Pancreas (tissue), 10 donors: Measurements from ENCODE around the gene ACAD9. TPM values are rescaled to one million over a fixed set of nuclear protein-coding genes. Genes with fewer than 3 reads are reported as not detected.
A peak's percentile ranks its signal among the peaks of the same experiment; 100 is the strongest.
"Not testable (repeated sequence)": the region's sequence is repeated elsewhere in the genome, so short reads cannot be mapped to it uniquely, and the experiment has no call there.

Source experiments
- ATAC-seq, 4 donors: fragments of 200-7000 bp; cut with Tn5 transposase; one replicate each; pipeline versions ENCODE4 v1.8.0 to v1.9.1; 2020; ENCODE audit warnings: mild to moderate bottlenecking in 4 of 4, moderate library complexity in 4 of 4
- DNase-seq, 6 donors: peaks; one replicate each; pipeline ENCODE4 v3.0.0-alpha.2; 2020
- FAIRE-seq: peaks from 2 replicates; lab custom pipeline; 2012; peaks lifted over from hg19 to GRCh38; lab: Jason Lieb, UNC
- H3K27ac ChIP-seq, 4 donors: fragments of 200-600 bp; sonication (generic); 1 replicate in 3 of 4; 2 replicates in 1 of 4; pipeline versions ENCODE4 v1.5.0 to v1.8.0; 2020
- H3K27me3 ChIP-seq, 4 donors: fragments of 200-600 bp; one replicate each; pipeline ENCODE4 v1.8.0; 2021
- H3K36me3 ChIP-seq, 3 donors: fragments of 200-600 bp; sonication (generic) in 1 of 3; one replicate each; pipeline versions ENCODE4 v1.5.0 to v1.8.0; 2020 to 2021
- H3K4me1 ChIP-seq, 3 donors: fragments of 200-600 bp; one replicate each; pipeline ENCODE4 v1.8.0; 2021
- H3K4me3 ChIP-seq, 4 donors: fragments of 200-600 bp; sonication (generic) in 2 of 4; one replicate each; pipeline versions ENCODE4 v1.5.0 to v1.8.0; 2020 to 2021
- H3K9me3 ChIP-seq, 4 donors: fragments of 200-600 bp; one replicate each; pipeline ENCODE4 v1.8.0; 2021
- CTCF ChIP-seq, 4 donors: fragments of 200-600 bp; sonication (generic) in 3 of 4; IDR thresholded peaks; one replicate each; pipeline versions ENCODE4 v1.5.0 to v1.8.0; 2021; ENCODE audit warnings: antibody characterized with exemption in 4 of 4
- WGBS, 2 donors: extraction: QIAGEN DNeasy Blood & Tissue Kit; methylation state at CpG; one replicate each; pipeline ENCODE4 v1.1.7; 2013; 5-methylcytosine and 5-hydroxymethylcytosine counted together
- intact Hi-C, 3 donors: fragments of 100-400 bp; cut with DNase I; formaldehyde crosslinking; loops; one replicate each; pipeline versions ENCODE4 v1.11.1 to v1.14.2; 2022
- polyA plus RNA-seq, 2 donors: library from polyadenylated mRNA; stranded (reverse); fragments of 200-250 nt; gene quantifications; one replicate each; pipeline ENCODE4 v1.2.3, GENCODE V29; 2013
- total RNA-seq, 6 donors: library from RNA; stranded (reverse); fragmentation: NEBNext Ultra II Directional in 4 of 6; extraction: Animal tissue kit (Norgen Biotek cat#: 25700) in 4 of 6; gene quantifications; one replicate each; pipeline versions ENCODE4 v1.2.1 to v1.2.4, GENCODE V29; 2021 to 2023
- donor health status: healthy with polysubstance abuse.
- donor health status: DM: no; HTN: no; CAD: no; lungs with moderate emphysema.
- donor health status: DM: no; HTN: no; CAD: no.
- donor health status: control.
- donor health status: control.
- donor health status: Bipolar disorder and iron deficiency.
- donor health status: DM: yes; HTN: yes; CAD: no.
- donor health status: DM: no; HTN: no; CAD: no.
- donor health status: DM: no; HTN: no; CAD: no.
- donor health status: DM: yes; HTN: yes; CAD: no.

The ACAD9 gene
- total and polyA plus RNA-seq, 8 donors: 18.0 to 30.5 (median 24.4) TPM

GRCh38 chr3:128859630-128860029 lies 19.8 kb upstream of the ACAD9 start:
- H3K4me1 ChIP-seq: no peaks in the 10 kb centered on the region
- no peaks in the 10 kb centered on the region for H3K36me3 ChIP-seq
- no peak overlapping the region for H3K4me3 ChIP-seq
- H3K27ac ChIP-seq: no peak overlapping the region
- FAIRE-seq: no peak
- intact Hi-C loops: no loop called here
- no peaks in the 10 kb centered on the region for H3K9me3 ChIP-seq
- DNase-seq: no peak
- TF ChIP-seq CTCF (IDR thresholded peaks at IDR 0.05): no peak
- 91 to 92% methylated on average over 6 of the region's 6 CpGs for WGBS, 2 donors
- no peak for ATAC-seq
- H3K27me3 ChIP-seq: no peaks in the 10 kb centered on the region

- Histone ChIP-seq H3K4me3 (no peak overlapping the region), H3K9me3 (no peaks in the 10 kb centered on the region), H3K27me3 (no peaks in the 10 kb centered on the region), H3K4me1 (no peaks in the 10 kb centered on the region), H3K36me3 (no peaks in the 10 kb centered on the region), H3K27ac (no peak overlapping the region)
- FAIRE-seq: no peak
- intact Hi-C loops: no loop called here
- no peak for DNase-seq
- TF ChIP-seq CTCF (IDR thresholded peaks at IDR 0.05): no peak
- ATAC-seq: no peak
- WGBS, 2 donors: 87 to 92% methylated on average over 5 to 6 of the region's 6 CpGs
These were observed 17.9 kb upstream of the ACAD9 start for GRCh38 chr3:128861491-128861890.

- Histone ChIP-seq H3K9me3 (no peaks in the 10 kb centered on the region), H3K4me1 (no peaks in the 10 kb centered on the region), H3K27ac (no peak overlapping the region), H3K36me3 (no peaks in the 10 kb centered on the region), H3K4me3 (no peak overlapping the region), H3K27me3 (no peaks in the 10 kb centered on the region)
- ATAC-seq (no peak), DNase-seq (no peak), FAIRE-seq (no peak)
- TF ChIP-seq CTCF (IDR thresholded peaks at IDR 0.05): no peak
- intact Hi-C loops: no loop called here
- 70 to 74% methylated on average over 3 of the region's 3 CpGs for WGBS, 2 donors
These were observed 15.9 kb upstream of the ACAD9 start for GRCh38 chr3:128863560-128863959.

GRCh38 chr3:128864351-128864811 lies 15.0 kb upstream of the ACAD9 start:
- TF ChIP-seq CTCF (IDR thresholded peaks at IDR 0.05): no peak
- Histone ChIP-seq H3K36me3 (no peaks in the 10 kb centered on the region), H3K4me1 (no peaks in the 10 kb centered on the region), H3K9me3 (no peaks in the 10 kb centered on the region), H3K27me3 (no peaks in the 10 kb centered on the region), H3K4me3 (no peak overlapping the region), H3K27ac (no peak overlapping the region)
- DNase-seq (no peak), ATAC-seq (no peak), FAIRE-seq (no peak)
- intact Hi-C loops: no loop called here
- 58 to 59% methylated on average over 11 of the region's 11 CpGs for WGBS, 2 donors

GRCh38 chr3:128864849-128865804 lies 14.3 kb upstream of the ACAD9 start:
- ATAC-seq (peak in 1 of 4 donors; percentile 20), DNase-seq (peak in 1 of 6 donors; percentile 41)
- FAIRE-seq, H3K4me1 ChIP-seq, H3K27me3 ChIP-seq, H3K4me3 ChIP-seq, H3K27ac ChIP-seq, intact Hi-C loops, H3K36me3 ChIP-seq, H3K9me3 ChIP-seq: not testable (repeated sequence)
- WGBS, 2 donors: 73 to 77% methylated on average over 20 to 22 of the region's 25 CpGs
